HUES6 (cell line): ENCODE results near the gene CORO6.

ENCODE experiments used
- H3K27ac ChIP-seq: 2 replicates; pipeline ENCODE4 v1.7.0; 2013; ENCODE audit warnings: low read depth, mild to moderate bottlenecking, low read length, inconsistent platforms
- H3K27me3 ChIP-seq: 2 replicates; pipeline ENCODE4 v1.6.1; 2013; ENCODE audit warnings: low read length; ENCODE audit not compliant: control insufficient read depth, insufficient read depth
- H3K36me3 ChIP-seq: 2 replicates; pipeline ENCODE4 v1.6.1; 2013; ENCODE audit warnings: low read length; ENCODE audit not compliant: control insufficient read depth, insufficient read depth
- H3K4me1 ChIP-seq: 2 replicates; pipeline ENCODE4 v1.6.1; 2013; ENCODE audit warnings: low read length; ENCODE audit not compliant: control insufficient read depth, insufficient read depth
- H3K4me3 ChIP-seq: 2 replicates; pipeline ENCODE4 v1.5.1; 2013; ENCODE audit warnings: low read depth, low read length
- H3K9ac ChIP-seq: one replicate; pipeline ENCODE4 v1.6.1; 2013; ENCODE audit warnings: mild to moderate bottlenecking, low read length
- H3K9me3 ChIP-seq: 2 replicates; pipeline ENCODE4 v1.6.1; 2013; ENCODE audit warnings: low read depth, low read length; ENCODE audit not compliant: control insufficient read depth, insufficient read depth

Gene CORO6

GRCh38 chr17:29619251-29619650, 3.5 kb downstream of the CORO6 start:
- H3K9me3 ChIP-seq: no peaks in the 10 kb centered on the region
- no peaks in the 10 kb centered on the region for H3K36me3 ChIP-seq
- H3K27ac ChIP-seq: no peak overlapping the region
- H3K4me3 ChIP-seq: no peak overlapping the region
- H3K4me1 ChIP-seq: peaks cover 75% of the 10 kb centered on the region
- H3K27me3 ChIP-seq: peaks cover 85% of the 10 kb centered on the region
- no peak overlapping the region for H3K9ac ChIP-seq

- Histone ChIP-seq H3K4me1 (peaks cover 77% of the 10 kb centered on the region), H3K9me3 (no peaks in the 10 kb centered on the region), H3K27me3 (peaks cover 89% of the 10 kb centered on the region), H3K9ac (no peak overlapping the region), H3K36me3 (no peaks in the 10 kb centered on the region), H3K27ac (no peak overlapping the region), H3K4me3 (peak overlapping the region; percentile 70)
These were observed 4.2 kb downstream of the CORO6 start for GRCh38 chr17:29618272-29619065.

GRCh38 chr17:29617481-29618271, 5.0 kb downstream of the CORO6 start:
- Histone ChIP-seq H3K9ac (peak overlapping the region; percentile 25), H3K4me3 (peak overlapping the region; percentile 70), H3K27ac (no peak overlapping the region), H3K9me3 (0 out of 2 replicates have a peak, but pooled peaks cover 2% of the 10 kb centered on the region), H3K4me1 (peaks cover 72% of the 10 kb centered on the region), H3K27me3 (peaks cover 90% of the 10 kb centered on the region), H3K36me3 (no peaks in the 10 kb centered on the region)

- H3K27ac ChIP-seq: no peak overlapping the region
- H3K9ac ChIP-seq: no peak overlapping the region
- 0 out of 2 replicates have a peak, but pooled peaks cover 2% of the 10 kb centered on the region for H3K9me3 ChIP-seq
- H3K27me3 ChIP-seq: peaks cover 89% of the 10 kb centered on the region
- H3K4me1 ChIP-seq: peaks cover 72% of the 10 kb centered on the region
- H3K4me3 ChIP-seq: peak overlapping the region; percentile 70
- H3K36me3 ChIP-seq: no peaks in the 10 kb centered on the region
These were observed 5.6 kb downstream of the CORO6 start for GRCh38 chr17:29617125-29617480.

GRCh38 chr17:29616300-29617048, 6.2 kb downstream of the CORO6 start:
- Histone ChIP-seq H3K36me3 (no peaks in the 10 kb centered on the region), H3K27me3 (peaks cover 89% of the 10 kb centered on the region), H3K4me1 (peaks cover 68% of the 10 kb centered on the region), H3K9me3 (0 out of 2 replicates have a peak, but pooled peaks cover 2% of the 10 kb centered on the region), H3K27ac (no peak overlapping the region), H3K9ac (no peak overlapping the region), H3K4me3 (peak overlapping the region; percentile 70)

- Histone ChIP-seq H3K27ac (no peak overlapping the region), H3K4me1 (peaks cover 61% of the 10 kb centered on the region), H3K9ac (no peak overlapping the region), H3K36me3 (no peaks in the 10 kb centered on the region), H3K27me3 (peaks cover 87% of the 10 kb centered on the region), H3K4me3 (peak overlapping the region; percentile 70), H3K9me3 (0 out of 2 replicates have a peak, but pooled peaks cover 2% of the 10 kb centered on the region)
These were observed 7.0 kb downstream of the CORO6 start for GRCh38 chr17:29615492-29616299.

- H3K9me3 ChIP-seq: 0 out of 2 replicates have a peak, but pooled peaks cover 2% of the 10 kb centered on the region
- peaks cover 54% of the 10 kb centered on the region for H3K4me1 ChIP-seq
- H3K36me3 ChIP-seq: no peaks in the 10 kb centered on the region
- peak overlapping the region; percentile 70 for H3K4me3 ChIP-seq
- H3K27ac ChIP-seq: no peak overlapping the region
- H3K9ac ChIP-seq: no peak overlapping the region
- H3K27me3 ChIP-seq: peaks cover 83% of the 10 kb centered on the region
These were observed 7.7 kb downstream of the CORO6 start for GRCh38 chr17:29615048-29615385.

- Histone ChIP-seq H3K27ac (no peak overlapping the region), H3K9me3 (0 out of 2 replicates have a peak, but pooled peaks cover 2% of the 10 kb centered on the region), H3K27me3 (peaks cover 82% of the 10 kb centered on the region), H3K4me3 (no peak overlapping the region), H3K4me1 (peaks cover 49% of the 10 kb centered on the region), H3K36me3 (no peaks in the 10 kb centered on the region), H3K9ac (no peak overlapping the region)
These were observed 8.2 kb downstream of the CORO6 start for GRCh38 chr17:29614349-29615047.

- peak overlapping the region; percentile 61 for H3K4me3 ChIP-seq
- H3K9ac ChIP-seq: peak overlapping the region; percentile 21
- peaks cover 43% of the 10 kb centered on the region for H3K4me1 ChIP-seq
- H3K9me3 ChIP-seq: 0 out of 2 replicates have a peak, but pooled peaks cover 2% of the 10 kb centered on the region
- H3K27me3 ChIP-seq: peaks cover 75% of the 10 kb centered on the region
- H3K36me3 ChIP-seq: 0 out of 2 replicates have a peak, but pooled peaks cover 3% of the 10 kb centered on the region
- H3K27ac ChIP-seq: no peak overlapping the region
These were observed 8.9 kb downstream of the CORO6 start for GRCh38 chr17:29613856-29614255.
